ENCODE measurements around the gene GSTK1.

Gene GSTK1

GRCh38 chr7:143221286-143221685 is 42.0 kb upstream of the GSTK1 start:
- H3K36me3 ChIP-seq (ENCODE audit: control insufficient read depth, insufficient read depth, low read length) = no peaks in the 10 kb centered on the region
- no peak for TF ChIP-seq CTCF (IDR thresholded peaks at IDR 0.05; ENCODE audit: insufficient read depth, low read length, poor library complexity, severe bottlenecking)
- no peak overlapping the region for H3K4me3 ChIP-seq (replicated peaks; ENCODE audit: low read depth, low read length)
- H3K27me3 ChIP-seq (replicated peaks; ENCODE audit: control insufficient read depth, insufficient read depth, low read length) = no peaks in the 10 kb centered on the region; the same call in none of the 2 replicates
- no peak for DNase-seq (ENCODE audit: extremely low read depth, insufficient read length)

DNA sequence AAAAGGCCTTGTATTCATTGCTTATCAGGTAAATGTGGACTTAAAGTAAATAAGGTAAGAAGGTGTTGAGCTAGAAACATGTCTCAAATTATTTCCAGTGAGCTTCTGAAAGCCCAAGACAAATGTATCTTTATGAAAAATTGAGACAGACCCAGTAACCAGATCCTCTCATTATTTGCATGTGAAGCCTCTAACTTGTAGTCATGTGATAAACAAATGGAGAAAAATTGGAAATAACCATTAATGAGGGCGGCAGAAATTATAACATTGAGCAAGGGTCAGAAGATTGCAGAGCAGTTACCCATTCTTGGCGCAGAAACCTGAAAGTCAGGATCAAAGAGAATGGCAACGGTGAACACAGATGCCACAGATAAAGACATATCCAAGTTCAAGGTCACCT is 41.5 kb upstream of the GSTK1 start, which contains the start of gene TAS2R40:
Gene TAS2R40 (plus strand): TSS at position 301 of the 400 bp plus-strand sequence. CDS start 42 bp downstream, at position 343.
- H3K36me3 ChIP-seq (ENCODE audit: control insufficient read depth, insufficient read depth, low read length) = no peaks in the 10 kb centered on the region
- TF ChIP-seq CTCF (IDR thresholded peaks at IDR 0.05; ENCODE audit: insufficient read depth, low read length, poor library complexity, severe bottlenecking) = no peak
- DNase-seq (ENCODE audit: extremely low read depth, insufficient read length) = no peak
- H3K27me3 ChIP-seq (replicated peaks; ENCODE audit: control insufficient read depth, insufficient read depth, low read length) = no peaks in the 10 kb centered on the region; the same call in none of the 2 replicates
- no peak within 1 kb of the TSS for H3K4me3 ChIP-seq (replicated peaks; ENCODE audit: low read depth, low read length)

DNA sequence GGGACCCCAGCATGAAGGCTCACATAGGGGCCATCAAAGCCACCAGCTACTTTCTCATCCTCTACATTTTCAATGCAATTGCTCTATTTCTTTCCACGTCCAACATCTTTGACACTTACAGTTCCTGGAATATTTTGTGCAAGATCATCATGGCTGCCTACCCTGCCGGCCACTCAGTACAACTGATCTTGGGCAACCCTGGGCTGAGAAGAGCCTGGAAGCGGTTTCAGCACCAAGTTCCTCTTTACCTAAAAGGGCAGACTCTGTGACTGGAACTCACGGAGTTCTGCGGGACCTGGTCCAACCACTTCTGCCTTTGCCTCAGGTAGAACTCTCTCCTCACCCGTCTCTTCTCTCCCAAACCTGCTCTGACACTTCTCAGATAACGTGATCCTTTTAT is 40.5 kb upstream of the GSTK1 start:
- Histone ChIP-seq H3K4me3 (replicated peaks; ENCODE audit: low read depth, low read length) (no peak overlapping the region), H3K36me3 (ENCODE audit: control insufficient read depth, insufficient read depth, low read length) (no peaks in the 10 kb centered on the region), H3K27me3 (replicated peaks; ENCODE audit: control insufficient read depth, insufficient read depth, low read length) (no peaks in the 10 kb centered on the region; the same call in none of the 2 replicates)
- no peak for DNase-seq (ENCODE audit: extremely low read depth, insufficient read length)
- TF ChIP-seq CTCF (IDR thresholded peaks at IDR 0.05; ENCODE audit: insufficient read depth, low read length, poor library complexity, severe bottlenecking) = no peak

GRCh38 chr7:143223784-143224183 is 39.5 kb upstream of the GSTK1 start:
- TF ChIP-seq CTCF (IDR thresholded peaks at IDR 0.05; ENCODE audit: insufficient read depth, low read length, poor library complexity, severe bottlenecking) = no peak
- Histone ChIP-seq H3K36me3 (ENCODE audit: control insufficient read depth, insufficient read depth, low read length) (no peaks in the 10 kb centered on the region), H3K27me3 (replicated peaks; ENCODE audit: control insufficient read depth, insufficient read depth, low read length) (no peaks in the 10 kb centered on the region; the same call in none of the 2 replicates), H3K4me3 (replicated peaks; ENCODE audit: low read depth, low read length) (no peak overlapping the region)
- DNase-seq (ENCODE audit: extremely low read depth, insufficient read length) = no peak

- H3K27me3 ChIP-seq (replicated peaks; ENCODE audit: control insufficient read depth, insufficient read depth, low read length) = no peaks in the 10 kb centered on the region; the same call in none of the 2 replicates
- no peak for DNase-seq (ENCODE audit: extremely low read depth, insufficient read length)
- H3K4me3 ChIP-seq (replicated peaks; ENCODE audit: low read depth, low read length) = no peak overlapping the region
- H3K36me3 ChIP-seq (ENCODE audit: control insufficient read depth, insufficient read depth, low read length) = no peaks in the 10 kb centered on the region
- TF ChIP-seq CTCF (IDR thresholded peaks at IDR 0.05; ENCODE audit: insufficient read depth, low read length, poor library complexity, severe bottlenecking) = no peak
Observed at GRCh38 chr7:143225047-143225446, 38.2 kb upstream of the GSTK1 start.

GRCh38 chr7:143227806-143228205 is 35.4 kb upstream of the GSTK1 start:
- TF ChIP-seq CTCF (IDR thresholded peaks at IDR 0.05; ENCODE audit: insufficient read depth, low read length, poor library complexity, severe bottlenecking) = no peak
- no peak for DNase-seq (ENCODE audit: extremely low read depth, insufficient read length)
- no peak overlapping the region for H3K4me3 ChIP-seq (replicated peaks; ENCODE audit: low read depth, low read length)

More at GRCh38 chr7:143227806-143228205, 35.4 kb upstream of the GSTK1 start:
- Histone ChIP-seq H3K36me3 (ENCODE audit: control insufficient read depth, insufficient read depth, low read length) (no peaks in the 10 kb centered on the region), H3K27me3 (replicated peaks; ENCODE audit: control insufficient read depth, insufficient read depth, low read length) (no peaks in the 10 kb centered on the region; the same call in none of the 2 replicates)

Data from GM06990 (cell line).